Fibroblast of skin of left quadriceps (primary cell): ENCODE measurements around the gene IMMP2L.
"Not testable (repeated sequence)": the region's sequence is repeated elsewhere in the genome, so short reads cannot be mapped to it uniquely, and the experiment has no call there.

Source experiments
- DNase-seq, 2 experiments: peaks; one replicate each; pipeline ENCODE4 v3.0.0-alpha.2; 2013; ENCODE audit warnings: low read depth in 2 of 2

The IMMP2L gene

DNA sequence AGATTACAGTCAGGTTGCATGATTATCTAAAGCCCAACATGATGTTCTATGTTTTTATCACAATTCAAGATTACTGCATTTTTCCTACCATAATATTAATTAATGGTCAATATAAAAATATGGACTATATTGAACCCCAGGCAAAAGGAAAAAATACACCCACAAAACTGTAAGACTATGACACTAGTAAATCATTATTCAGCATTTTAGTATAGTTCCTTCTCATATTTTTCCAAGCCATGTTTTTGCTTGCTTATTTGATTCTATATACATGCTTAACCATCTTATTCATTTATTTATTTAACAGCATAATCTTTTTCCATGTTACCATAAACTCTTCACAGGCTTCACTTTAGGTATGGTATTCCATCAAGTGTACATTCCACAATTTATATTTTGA is 101.6 kb downstream of the IMMP2L start:
- no peak for DNase-seq

DNA sequence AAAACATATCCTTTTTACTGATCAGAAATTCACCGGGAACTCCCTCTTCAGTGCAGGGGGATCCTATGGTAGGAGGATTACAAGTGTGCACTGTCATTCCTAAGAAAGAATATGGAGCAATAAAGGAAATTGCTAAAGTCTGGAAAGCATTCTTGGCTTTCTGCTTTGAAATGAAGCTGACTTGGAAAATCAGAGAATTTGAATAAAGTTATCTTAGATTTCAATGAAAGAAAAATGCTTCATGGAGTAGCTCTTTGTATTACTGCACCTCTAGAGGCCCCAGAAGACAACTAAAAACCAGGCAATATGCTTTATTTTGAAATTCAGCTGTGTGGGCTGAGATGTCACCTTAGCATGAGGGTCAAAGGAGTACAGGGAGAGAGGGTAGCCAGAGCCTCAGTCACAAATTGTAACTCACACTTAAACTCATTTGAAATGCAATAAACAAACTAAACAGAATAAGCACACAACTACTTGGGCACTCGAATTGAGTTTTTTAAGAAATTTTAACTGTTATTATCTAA is 102.5 kb downstream of the IMMP2L start:
- DNase-seq, result no peak

DNA sequence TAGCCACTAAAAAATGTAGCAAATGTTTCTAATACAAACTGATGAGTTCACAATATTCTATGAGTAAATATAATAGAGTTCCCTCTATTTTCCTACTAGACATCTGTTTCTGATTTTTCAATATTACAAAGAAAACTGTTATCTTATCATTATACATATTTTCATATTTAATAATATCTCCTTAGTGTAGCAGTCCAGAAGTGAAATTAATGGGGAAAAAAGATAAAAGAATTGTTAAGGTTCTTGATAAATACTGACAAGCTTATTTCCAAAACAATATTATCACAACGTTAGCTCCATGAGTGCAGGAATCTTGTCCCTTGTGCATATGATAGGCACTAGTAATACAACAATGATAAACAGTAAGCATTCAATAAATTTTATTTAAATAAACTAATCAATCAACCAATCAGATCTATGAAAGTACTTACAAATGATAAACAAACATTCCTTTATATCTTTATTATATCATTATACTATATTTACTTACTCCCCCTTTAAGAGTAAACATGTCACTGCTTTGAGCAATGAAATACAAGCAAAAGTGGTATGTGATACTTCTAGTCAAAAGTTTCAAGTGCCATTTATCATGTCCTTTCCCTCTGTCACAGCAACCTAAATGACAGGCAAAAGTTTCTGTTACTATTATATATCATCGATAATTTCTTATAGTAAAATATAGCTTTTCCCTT is 103.1 kb downstream of the IMMP2L start:
- DNase-seq, result no peak

DNA sequence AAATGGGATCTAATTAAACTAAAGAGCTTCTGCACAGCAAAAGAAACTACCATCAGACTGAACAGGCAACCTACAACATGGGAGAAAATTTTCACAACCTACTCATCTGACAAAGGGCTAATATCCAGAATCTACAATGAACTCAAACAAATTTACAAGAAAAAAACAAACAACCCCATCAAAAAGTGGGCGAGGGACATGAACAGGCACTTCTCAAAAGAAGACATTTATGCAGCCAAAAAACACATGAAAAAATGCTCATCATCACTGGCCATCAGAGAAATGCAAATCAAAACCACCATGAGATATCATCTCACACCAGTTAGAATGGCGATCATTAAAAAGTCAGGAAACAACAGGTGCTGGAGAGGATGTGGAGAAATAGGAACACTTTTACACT is 111.6 kb downstream of the IMMP2L start:
- DNase-seq, result not testable (repeated sequence)

DNA sequence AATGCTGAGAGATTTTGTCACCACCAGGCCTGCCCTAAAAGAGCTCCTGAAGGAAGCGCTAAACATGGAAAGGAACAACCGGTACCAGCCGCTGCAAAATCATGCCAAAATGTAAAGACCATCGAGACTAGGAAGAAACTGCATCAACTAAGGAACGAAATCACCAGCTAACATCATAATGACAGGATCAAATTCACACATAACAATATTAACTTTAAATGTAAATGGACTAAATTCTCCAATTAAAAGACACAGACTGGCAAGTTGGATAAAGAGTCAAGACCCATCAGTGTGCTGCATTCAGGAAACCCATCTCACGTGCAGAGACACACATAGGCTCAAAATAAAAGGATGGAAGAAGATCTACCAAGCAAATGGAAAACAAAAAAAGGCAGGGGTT is 114.8 kb downstream of the IMMP2L start:
- not testable (repeated sequence) for DNase-seq

DNA sequence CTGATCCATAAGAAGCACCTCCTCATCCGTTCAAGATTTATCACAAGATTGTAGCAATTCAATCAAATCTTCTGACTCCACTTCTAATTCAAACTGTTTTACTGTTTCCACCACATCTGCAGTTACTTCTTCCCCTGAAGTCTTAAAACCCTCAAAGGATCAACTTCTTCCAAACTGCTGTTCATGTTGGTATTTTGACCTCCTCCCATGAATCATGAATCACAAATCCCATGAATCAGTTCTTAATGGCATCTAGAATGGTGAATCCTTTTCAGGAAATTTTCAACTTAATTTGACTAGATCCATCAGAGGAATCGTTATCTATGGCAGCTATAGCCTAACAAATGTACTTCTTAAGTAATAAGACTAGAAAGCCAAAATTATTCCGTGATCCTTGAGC is 122.3 kb downstream of the IMMP2L start:
- no peak for DNase-seq

DNA sequence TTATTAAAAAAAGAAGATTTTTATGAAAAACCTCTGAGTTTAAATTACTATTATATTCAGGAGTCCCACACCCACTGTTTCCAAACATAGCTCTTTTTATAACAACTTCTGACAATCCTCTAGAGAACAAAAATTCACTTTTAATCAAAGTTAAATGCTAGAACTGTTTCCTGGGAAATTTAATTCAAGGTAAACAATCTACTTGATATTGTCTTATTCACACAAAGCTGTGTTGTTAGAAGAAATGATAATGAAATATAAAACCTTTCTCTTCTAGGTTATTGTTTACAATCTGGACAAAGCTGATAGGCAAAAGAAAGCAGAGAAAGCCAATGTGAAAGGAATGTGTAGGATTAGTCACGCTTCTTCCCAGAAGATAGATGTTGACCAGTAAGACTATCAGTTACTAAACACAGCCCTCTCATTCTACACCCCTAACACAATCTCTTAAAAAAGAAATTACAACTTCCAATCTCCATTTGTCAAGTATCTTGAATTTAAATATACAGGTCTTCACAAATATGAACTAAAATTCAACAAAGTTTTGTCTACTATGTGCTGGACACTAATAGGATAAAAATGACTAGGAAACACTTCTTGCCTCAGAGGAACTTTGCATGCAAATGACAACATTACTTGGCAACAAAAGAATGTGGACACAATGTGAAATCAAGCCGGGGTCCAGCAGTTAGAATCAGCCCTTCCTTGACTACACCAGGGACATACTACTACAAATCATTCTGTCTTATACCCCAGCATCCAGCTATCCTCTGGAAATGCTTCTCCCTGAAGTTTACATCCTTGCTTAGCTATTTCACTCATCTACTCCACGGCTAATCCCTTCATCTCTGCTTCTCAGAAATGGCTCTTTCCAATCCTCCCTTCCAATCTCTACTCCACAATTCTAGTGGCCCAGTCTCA is 123.7 kb downstream of the IMMP2L start:
- peak in 1 of 2 experiments; percentile 21 for DNase-seq

DNA sequence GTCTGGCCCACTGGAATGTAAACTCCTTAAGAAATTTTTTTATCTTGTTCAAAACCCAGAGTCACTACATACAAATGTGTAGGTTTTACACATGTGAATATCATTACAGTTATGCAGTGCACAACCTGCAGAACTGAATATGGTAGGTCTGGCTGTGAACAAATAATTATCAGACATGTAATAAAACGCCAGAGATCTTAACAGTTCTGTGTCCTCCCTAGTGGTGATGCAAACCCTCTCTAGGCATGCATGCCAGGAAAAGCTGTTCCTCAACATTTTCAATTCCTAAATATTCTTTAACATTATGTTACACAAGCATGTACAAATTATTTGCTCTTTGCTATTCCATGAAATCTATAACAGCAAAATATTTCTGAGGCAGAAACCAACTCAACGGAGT is 124.6 kb downstream of the IMMP2L start:
- no peak for DNase-seq

DNA sequence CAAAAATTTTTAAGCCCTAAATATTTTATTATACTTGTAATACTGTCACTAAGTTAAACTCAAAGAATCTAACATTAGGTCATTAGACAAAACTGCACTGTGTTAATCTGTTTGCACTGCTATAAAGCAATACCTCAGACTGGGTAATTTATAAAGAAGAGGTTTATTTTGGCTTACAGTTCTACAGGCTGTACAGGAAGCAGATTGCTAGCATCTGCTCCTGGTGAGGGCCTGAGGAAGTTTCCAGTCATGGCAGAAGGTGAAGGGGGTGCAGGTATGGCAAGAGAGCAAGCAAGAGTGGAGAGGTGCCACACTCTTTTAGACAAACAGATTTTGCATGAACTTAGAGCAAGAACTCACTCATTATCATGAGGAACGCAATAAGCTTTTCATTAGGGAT is 125.7 kb downstream of the IMMP2L start:
- DNase-seq, result no peak

DNA sequence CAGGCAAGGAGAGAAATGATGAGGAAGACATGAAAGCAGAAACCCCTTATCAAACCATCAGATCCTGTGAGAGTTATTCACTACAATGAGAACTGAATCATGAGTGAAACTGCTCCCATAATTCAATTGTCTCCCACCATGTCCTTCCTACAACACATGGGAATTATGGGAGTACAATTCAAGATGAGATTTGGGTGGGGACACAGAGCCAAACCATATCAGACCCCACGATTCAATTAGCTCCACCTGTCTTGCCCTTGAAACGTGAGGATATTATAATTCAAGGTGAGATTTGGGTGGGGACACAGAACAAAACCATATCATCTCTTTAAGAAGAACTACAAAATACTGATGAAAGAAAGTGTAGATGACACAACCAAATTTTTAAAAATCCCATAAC is 128.9 kb downstream of the IMMP2L start:
- DNase-seq, result no peak

DNA sequence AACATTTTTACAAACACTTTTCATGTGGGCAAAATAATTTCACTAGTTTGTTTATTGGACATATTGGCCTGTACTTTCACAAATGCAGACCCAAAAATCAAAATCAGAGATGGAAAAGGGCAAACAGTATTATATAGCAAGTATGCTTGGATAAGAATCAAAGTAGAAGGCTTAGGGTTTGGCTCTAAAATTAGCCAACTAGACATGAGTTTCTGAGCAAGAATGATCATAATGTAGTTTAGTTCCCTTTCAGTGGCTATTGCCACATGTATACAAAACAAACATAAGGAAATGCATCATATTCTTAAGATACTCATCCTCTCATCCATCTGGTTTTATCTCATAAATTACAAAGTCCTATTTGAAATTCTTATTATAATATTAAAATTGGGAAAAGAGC is 132.5 kb downstream of the IMMP2L start:
- no peak for DNase-seq

DNA sequence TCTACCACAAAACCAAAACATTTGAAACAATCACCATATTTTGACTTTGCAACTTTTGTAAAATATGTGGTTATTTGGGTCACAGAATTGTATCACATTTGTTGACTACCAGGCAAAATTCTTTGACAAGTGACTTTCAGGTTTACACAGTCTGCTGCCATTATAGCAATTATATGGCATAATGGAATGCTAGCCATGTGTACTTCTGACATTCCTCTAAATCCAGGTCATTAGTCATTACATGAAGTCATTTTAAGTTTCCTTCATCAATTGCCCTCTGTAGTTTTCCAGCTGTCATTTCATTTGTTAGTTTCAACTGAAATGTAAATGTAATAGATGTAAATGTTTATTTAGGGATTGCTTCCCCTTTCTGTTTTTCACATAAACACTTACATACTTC is 137.5 kb downstream of the IMMP2L start:
- DNase-seq, result no peak

DNA sequence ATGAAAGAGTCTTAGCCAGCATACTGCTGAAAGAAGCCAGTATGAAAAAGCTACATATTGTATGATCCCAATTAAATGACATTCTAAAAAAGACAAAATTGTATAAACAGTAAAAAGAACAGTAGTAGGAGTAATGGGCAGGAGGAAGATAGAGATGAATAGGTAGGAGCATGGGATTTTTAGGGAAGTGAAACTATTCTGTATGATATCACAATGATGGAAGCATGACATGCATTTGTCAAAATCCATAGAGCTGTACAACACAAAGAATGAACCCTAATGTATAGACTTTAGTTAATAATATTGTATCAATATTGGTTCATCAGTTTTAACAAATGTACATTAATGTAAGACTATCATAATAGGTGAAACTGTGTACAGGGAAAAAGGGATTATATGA is 147.9 kb downstream of the IMMP2L start:
- no peak for DNase-seq

DNA sequence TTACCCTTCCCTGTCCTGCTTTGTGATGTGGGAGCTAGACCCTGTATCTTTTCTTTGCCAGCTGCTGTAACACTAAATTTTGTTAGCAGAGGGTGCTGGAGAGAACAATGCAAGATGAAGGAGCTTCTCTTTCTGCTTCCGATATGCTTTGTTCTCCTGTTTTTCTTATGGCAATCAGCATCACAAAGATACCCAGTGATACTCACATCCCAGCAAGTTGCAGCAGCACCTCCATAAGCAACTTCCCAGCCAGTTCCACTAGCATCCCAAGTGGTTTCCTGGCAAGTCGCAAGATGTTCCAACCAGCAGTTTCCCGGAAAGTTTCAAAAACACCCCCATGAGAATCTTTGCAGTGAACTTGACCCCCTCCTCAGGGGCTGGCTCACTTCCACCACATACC is 148.6 kb downstream of the IMMP2L start:
- no peak for DNase-seq

DNA sequence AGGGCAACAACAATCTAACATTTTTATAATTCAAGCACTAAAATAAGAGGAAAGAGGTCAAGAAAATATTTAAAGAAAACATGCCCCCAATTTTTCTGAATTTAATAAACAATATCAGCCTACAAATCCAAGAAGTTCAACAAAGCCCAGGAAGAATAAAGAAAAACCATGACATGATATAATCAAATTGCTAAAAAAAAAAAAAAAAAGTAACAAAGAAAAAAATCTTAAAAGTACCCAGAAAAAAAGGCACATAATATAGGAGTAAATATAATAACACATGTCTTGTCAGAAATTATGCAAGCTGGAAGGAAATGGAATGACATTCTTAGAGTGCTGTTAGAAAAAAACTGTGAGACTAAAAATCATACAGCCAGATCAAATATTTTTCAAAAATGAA is 151.4 kb downstream of the IMMP2L start:
- DNase-seq, result no peak

DNA sequence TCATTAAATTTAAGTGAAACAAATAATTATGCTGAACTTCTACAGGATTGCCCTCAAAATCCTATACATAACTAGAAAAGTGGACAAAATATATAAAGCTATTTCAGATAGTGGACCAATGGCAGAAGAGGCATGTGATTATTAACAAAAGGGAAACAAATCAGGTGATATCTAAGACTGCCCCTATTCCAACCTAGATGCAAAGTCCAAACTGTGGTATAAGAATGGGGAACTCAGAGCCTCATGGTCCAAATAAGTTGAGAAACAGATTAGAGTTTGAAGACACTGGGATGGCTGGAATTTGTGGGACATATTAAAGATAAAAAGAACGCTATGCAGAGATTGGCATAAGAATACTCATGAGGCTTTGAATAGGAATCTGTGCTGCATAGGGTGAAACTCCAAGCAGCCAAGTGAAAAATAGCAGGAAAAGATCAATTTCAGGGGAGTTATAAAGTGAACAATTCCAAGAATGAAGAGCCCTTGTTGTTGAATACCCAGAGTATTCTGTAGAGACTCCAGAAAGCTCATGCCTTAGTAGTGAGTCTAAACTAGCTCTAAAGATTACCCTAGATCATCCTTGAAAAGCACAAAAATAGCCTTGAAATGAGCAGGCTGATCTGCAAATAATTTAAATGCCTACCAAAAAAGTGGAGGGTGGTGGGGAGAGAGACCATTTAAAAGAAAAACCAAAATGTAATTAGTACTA is 152.4 kb downstream of the IMMP2L start:
- DNase-seq, result peak; percentile 60 to 62

DNA sequence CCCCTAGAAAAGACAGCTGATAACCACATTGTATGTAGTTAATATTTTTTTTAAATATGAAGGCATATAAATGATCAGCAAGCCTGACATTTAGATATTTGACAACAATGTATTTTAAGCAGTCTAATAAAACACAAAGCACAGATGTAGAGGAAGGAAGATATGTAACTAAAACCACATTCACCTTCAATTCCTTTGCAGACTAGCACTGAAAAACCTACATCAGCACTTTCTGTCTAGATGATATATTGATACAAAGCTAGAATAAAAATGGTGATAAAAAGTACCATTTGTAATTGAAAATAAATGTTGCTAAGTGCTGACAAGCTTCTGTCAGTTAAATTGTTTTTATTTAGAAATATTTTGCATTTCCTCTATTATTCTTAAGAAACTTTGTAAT is 153.6 kb downstream of the IMMP2L start:
- DNase-seq, result no peak

DNA sequence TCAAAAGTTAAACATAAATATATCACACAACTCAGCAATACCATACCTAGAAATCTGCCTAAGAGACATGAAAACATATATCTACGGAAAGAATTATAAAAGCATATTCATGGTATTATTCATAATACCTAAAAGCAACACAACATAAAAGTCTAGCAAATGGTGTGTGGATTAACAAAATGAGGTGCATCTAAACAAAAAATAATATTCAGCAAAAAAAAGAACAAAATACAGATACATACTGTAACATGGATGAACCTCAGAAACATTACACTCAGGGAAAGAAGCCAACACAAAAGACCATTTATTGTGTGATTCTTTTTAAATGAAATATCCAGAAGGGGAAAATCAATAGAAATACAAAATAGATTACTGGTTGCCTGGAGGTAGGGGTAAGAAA is 155.0 kb downstream of the IMMP2L start:
- no peak for DNase-seq

DNA sequence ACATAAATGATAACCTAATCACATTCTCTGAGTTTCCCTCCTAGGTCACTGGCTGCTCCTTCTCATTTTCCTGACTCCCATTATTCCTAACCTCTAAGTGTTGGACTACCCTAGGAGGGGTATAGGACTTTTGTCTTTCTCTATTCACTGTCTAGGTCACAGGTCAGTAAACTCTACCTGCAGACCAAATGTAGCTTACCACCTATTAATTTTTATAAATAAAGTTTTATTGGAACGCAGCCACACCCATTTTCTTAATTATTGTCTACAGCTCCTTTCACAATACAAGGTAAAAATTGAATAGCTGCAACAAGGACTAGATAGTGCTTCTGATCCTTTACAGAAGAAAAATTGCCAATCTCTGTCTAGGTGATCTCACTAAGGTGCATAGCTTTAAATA is 156.7 kb downstream of the IMMP2L start:
- DNase-seq, result no peak

DNA sequence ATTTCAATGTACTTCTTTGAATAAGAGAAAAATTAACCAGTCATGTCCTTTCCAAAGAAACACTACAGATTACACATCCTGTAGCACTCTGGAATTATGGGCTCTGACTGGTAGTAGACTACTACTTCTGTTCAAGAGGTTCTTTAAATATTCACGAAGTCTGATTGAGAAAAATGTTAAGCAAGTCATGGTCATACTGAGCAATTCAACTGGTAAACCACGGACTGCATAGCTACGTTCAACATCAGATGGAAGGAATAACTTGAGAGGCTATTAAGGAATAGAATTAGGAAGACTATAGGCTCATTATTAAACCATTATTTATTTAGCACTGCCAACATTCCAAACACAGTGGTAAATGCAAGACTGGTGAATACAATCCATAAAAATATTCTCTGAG is 160.8 kb downstream of the IMMP2L start:
- no peak for DNase-seq

DNA sequence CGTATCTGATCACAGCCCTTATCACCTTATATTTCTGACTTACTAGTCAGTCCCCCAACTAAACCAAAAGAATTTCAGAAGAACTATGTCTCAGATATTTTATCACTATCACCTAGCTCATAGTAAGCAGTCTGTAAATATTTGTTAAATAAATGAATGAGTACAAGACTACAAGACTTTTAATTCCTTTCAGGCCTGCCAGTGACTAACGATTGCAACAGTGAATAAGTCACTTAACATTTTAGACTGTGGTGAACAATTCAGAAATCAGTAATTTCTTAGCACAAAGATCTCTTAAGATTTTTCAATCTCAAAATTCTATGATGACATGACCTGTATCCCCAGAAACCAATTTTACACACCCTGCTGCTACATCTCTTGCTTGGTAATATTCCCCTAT is 162.2 kb downstream of the IMMP2L start:
- DNase-seq, result no peak

DNA sequence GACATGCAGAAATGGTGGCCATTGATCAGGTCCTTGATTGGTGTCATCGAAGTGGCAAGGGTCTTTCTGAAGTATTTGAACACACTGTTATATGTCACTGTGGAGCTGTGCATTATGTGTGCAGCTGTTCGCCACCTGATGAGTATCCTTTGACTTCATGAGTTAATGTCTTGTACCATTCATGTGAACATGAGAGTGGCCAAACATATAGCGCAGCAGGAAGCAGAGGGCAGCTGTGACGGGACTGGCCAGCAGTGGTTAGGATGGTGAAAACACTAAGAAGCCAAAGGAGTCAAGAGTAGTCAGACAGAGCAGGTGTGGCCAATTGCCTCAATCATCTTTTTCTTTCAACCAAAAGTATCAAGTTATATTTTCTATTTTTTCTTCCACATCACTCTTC is 167.4 kb downstream of the IMMP2L start:
- no peak for DNase-seq
